ENCODE data around the gene FKBP4. TPM values are rescaled to one million over a fixed set of nuclear protein-coding genes. Genes with fewer than 3 reads are reported as not detected.
"Not testable (repeated sequence)": the region's sequence is repeated elsewhere in the genome, so short reads cannot be mapped to it uniquely, and the experiment has no call there.

Gene FKBP4
- total RNA-seq, 2 donors from 2014 or later, result 63.1 to 274 TPM

DNA sequence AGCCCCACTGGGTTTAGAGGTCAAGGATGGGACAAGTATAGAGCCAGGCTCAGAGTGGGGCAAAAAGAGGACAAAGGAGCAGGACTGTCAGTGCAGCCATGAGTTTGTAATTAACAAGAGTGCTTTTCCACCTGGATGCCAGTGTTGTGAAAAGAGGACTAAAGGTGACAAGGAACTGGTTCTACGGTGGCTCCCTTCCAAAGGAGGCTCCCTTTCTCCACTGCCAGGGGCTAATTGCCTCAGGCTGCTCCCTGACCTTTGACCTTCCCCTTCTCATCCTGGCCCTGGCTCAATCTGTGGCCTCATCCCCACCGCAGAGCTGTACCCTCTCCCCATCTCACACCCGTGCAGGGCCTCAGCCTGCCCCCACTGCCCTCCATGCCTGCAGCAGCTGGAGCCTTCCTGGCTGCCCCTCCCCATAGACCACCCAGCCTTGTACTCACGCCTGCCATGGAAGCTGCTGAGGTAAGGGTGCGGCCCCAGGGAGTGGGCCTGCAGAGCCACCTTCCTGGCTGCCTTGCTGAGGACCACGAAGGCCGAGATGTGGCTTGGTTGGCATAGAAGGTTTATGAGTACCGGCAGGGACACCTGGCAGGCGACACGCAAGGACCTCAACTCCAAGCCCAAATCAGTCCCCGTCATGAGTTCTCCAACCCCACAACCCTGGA lies 24.8 kb upstream of the FKBP4 start:
- H3K4me1 ChIP-seq, result no peaks in the 10 kb centered on the region
- H3K36me3 ChIP-seq, result no peaks in the 10 kb centered on the region
- H3K9me3 ChIP-seq, result no peaks in the 10 kb centered on the region
- H3K9ac ChIP-seq (ENCODE audit: low read depth in 2 of 2, low read length in 2 of 2), result peak overlapping the region in 1 of 2 donors; percentile 53
- intact Hi-C loops (cut with DNase I), result no loop called here
- no peak overlapping the region for H3K27ac ChIP-seq
- TF ChIP-seq, protein P1, sequence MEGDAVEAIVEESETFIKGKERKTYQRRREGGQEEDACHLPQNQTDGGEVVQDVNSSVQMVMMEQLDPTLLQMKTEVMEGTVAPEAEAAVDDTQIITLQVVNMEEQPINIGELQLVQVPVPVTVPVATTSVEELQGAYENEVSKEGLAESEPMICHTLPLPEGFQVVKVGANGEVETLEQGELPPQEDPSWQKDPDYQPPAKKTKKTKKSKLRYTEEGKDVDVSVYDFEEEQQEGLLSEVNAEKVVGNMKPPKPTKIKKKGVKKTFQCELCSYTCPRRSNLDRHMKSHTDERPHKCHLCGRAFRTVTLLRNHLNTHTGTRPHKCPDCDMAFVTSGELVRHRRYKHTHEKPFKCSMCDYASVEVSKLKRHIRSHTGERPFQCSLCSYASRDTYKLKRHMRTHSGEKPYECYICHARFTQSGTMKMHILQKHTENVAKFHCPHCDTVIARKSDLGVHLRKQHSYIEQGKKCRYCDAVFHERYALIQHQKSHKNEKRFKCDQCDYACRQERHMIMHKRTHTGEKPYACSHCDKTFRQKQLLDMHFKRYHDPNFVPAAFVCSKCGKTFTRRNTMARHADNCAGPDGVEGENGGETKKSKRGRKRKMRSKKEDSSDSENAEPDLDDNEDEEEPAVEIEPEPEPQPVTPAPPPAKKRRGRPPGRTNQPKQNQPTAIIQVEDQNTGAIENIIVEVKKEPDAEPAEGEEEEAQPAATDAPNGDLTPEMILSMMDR (IDR thresholded peaks at IDR 0.05), result no peak
- no peak overlapping the region for H3K4me3 ChIP-seq
- peak; percentile 88 for DNase-seq
- no peaks in the 10 kb centered on the region for H3K27me3 ChIP-seq

DNA sequence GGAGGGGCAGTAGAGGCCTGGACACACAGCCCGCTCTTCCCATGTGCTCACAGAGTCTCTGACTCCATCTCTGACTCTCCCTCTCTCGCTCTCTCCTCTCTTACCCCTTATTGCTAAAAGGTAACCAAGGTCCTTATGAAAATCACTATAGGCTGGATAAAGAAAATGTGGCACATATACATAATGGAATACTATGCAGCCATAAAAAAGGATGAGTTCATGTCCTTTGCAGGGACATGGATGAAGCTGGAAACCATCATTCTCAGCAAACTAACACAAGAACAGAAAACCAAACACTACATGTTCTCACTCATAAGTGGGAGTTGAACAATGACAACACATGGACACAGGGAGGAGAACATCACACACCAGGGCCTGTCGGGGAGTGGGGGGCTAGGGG lies 24.2 kb upstream of the FKBP4 start:
- H3K4me1 ChIP-seq; intact Hi-C loops (cut with DNase I); H3K9ac ChIP-seq (ENCODE audit: low read depth in 2 of 2, low read length in 2 of 2); H3K27me3 ChIP-seq; H3K27ac ChIP-seq; DNase-seq; H3K9me3 ChIP-seq; H3K36me3 ChIP-seq; H3K4me3 ChIP-seq: not testable (repeated sequence)

DNA sequence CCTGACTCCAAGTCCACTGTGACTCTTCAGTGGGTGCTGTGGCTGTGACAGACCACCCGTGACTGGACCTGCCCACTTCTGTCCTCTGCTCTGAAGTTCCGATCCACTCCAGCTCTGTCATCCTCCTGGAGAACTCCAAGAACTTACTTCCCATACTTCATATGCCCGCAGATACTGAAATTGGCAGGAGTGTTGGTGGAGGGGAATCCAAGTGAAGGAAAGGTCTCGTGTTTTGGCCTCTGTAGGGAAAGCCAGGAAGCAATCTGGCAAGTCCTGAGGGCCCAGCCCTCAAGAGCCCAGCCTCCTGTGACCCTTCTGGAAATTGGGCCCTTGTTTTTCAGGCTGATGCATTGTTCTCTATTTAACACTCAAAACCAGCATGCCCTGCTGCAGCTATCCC lies 22.4 kb upstream of the FKBP4 start:
- intact Hi-C loops (cut with DNase I), result no loop called here
- Histone ChIP-seq H3K36me3 (no peaks in the 10 kb centered on the region), H3K4me1 (no peaks in the 10 kb centered on the region), H3K27me3 (no peaks in the 10 kb centered on the region), H3K9ac (ENCODE audit: low read depth in 2 of 2, low read length in 2 of 2) (no peak overlapping the region), H3K9me3 (no peaks in the 10 kb centered on the region), H3K27ac (no peak overlapping the region), H3K4me3 (no peak overlapping the region)
- TF ChIP-seq, protein P1 (IDR thresholded peaks at IDR 0.05), result no peak
- DNase-seq, result no peak

DNA sequence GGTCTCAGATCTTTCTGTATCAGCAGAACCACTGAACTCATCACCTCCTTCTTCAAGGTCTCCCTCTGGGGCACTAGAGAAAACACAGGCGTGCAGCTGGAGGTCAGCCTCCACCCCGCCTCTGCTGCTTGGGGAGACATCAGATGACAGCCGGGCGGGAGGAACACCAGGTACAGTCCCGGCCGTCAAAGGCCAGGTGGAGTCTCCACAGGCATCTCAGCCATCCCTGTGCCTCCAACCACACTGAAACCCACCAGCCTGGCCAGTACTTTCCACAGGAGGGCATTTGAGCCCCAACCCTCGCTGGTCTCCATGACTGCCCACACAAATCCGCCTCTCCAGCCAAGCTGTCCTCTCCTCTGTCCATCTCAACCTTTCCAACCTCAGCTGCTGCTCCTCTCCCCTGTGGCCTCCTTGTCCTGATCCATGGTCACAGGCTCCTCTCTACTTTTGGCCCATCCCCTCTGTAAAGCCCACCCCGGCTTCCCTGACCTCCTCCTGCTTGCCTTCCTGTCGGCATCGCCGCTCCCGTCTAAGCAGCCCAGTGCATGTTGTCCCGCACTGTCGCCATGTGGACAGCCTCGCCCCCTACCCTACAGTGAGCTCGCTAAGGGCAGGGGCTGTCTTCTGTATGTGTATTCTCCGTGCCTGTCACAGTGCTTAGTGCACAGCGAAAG lies 21.4 kb upstream of the FKBP4 start:
- H3K4me3 ChIP-seq, result no peak overlapping the region
- no peaks in the 10 kb centered on the region for H3K4me1 ChIP-seq
- DNase-seq, result no peak
- H3K36me3 ChIP-seq, result no peaks in the 10 kb centered on the region
- intact Hi-C loops (cut with DNase I), result no loop called here
- TF ChIP-seq, protein P1 (IDR thresholded peaks at IDR 0.05), result no peak
- no peak overlapping the region for H3K27ac ChIP-seq
- H3K9me3 ChIP-seq, result no peaks in the 10 kb centered on the region
- no peaks in the 10 kb centered on the region for H3K27me3 ChIP-seq
- H3K9ac ChIP-seq (ENCODE audit: low read depth in 2 of 2, low read length in 2 of 2), result no peak overlapping the region

DNA sequence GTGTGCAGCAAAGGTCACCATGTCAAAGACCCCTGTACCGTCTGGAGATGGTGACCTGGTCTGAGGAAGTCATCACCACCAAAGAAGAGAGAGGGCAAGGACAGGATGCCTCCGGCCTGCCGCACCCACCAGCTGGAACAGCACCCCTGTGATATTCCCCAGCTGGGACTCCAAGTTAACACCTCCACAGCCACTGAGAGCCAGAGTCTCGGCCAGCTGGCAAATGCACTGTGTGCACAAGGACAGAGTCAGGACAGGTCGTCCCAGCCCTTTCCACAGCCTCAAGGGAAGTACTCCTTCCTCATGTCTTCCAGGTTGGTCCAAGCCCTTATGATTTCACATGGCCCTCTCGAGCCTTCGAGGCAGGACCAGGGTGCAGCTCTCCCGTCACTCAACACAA lies 19.3 kb upstream of the FKBP4 start:
- no peaks in the 10 kb centered on the region for H3K4me1 ChIP-seq
- H3K9ac ChIP-seq (ENCODE audit: low read depth in 2 of 2, low read length in 2 of 2), result no peak overlapping the region
- H3K27ac ChIP-seq, result no peak overlapping the region
- TF ChIP-seq, protein P1 (IDR thresholded peaks at IDR 0.05), result no peak
- no peaks in the 10 kb centered on the region for H3K36me3 ChIP-seq
- H3K27me3 ChIP-seq, result no peaks in the 10 kb centered on the region
- no peak overlapping the region for H3K4me3 ChIP-seq
- no peaks in the 10 kb centered on the region for H3K9me3 ChIP-seq
- intact Hi-C loops (cut with DNase I), result no loop called here
- DNase-seq, result no peak

DNA sequence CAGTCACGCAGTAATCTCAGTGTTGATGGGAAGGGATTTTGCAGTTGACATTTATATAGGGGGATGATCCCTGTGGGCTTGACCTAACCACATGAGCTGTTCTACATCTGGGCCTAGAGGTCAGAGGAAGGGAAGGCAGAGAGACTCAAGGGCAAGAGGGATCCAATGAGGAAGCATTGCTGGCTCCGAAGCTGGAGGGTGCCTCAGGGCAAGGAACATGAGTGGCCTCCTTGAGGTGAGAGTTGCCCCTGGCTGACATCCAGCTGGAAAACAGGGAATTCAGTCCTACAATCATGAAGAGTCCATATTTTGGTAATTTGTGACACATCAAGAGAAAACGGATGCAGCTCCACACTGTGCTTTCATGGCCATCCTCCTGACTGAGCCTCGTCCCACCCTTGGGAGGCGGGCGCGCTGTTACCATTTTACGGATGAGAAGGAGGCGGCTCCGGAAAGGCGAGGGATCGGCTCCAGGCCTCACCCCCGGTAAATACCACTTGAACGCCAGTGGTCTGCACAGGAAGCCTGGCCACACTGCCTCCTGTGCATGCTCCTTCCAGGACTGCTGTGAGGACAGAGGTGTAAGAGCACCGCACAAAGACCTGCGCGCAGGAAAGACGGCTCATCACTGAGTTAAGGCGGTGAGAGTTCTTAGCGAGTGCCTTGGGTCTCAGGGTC lies 18.5 kb upstream of the FKBP4 start:
- Histone ChIP-seq H3K9me3 (no peaks in the 10 kb centered on the region), H3K27me3 (no peaks in the 10 kb centered on the region), H3K27ac (no peak overlapping the region), H3K36me3 (no peaks in the 10 kb centered on the region), H3K4me1 (no peaks in the 10 kb centered on the region), H3K4me3 (no peak overlapping the region), H3K9ac (ENCODE audit: low read depth in 2 of 2, low read length in 2 of 2) (no peak overlapping the region)
- TF ChIP-seq, protein P1 (IDR thresholded peaks at IDR 0.05), result no peak
- intact Hi-C loops (cut with DNase I), result no loop called here
- DNase-seq, result no peak
